Measurements from ENCODE around the gene JSRP1.

Gene JSRP1

GRCh38 chr19:2255982-2256685, at the start of gene JSRP1:
TSS of gene JSRP1 (minus strand) at chr19:2256417. CDS start at chr19:2255314, 1,103 bp downstream.
- DNase-seq, result no peak

- no peak for DNase-seq
Observed at GRCh38 chr19:2305452-2306280, 49.4 kb upstream of the JSRP1 start.

- no peak for DNase-seq
Observed at GRCh38 chr19:2303211-2303798, 47.1 kb upstream of the JSRP1 start.

GRCh38 chr19:2302319-2303210, 46.3 kb upstream of the JSRP1 start:
- no peak for DNase-seq

- no peak for DNase-seq
Observed at GRCh38 chr19:2300533-2300932, 44.3 kb upstream of the JSRP1 start.

- DNase-seq, result no peak
Observed at GRCh38 chr19:2296141-2296540, 39.9 kb upstream of the JSRP1 start.

GRCh38 chr19:2294687-2295335, 38.6 kb upstream of the JSRP1 start:
- no peak for DNase-seq

- DNase-seq, result no peak
Observed at GRCh38 chr19:2291185-2291751, 35.1 kb upstream of the JSRP1 start.

- no peak for DNase-seq
Observed at GRCh38 chr19:2290441-2291184, 34.4 kb upstream of the JSRP1 start.

- peak; percentile 60 for DNase-seq
Observed at GRCh38 chr19:2289714-2290435, 33.7 kb upstream of the JSRP1 start.

- DNase-seq, result no peak
Observed at GRCh38 chr19:2288818-2289713, 32.8 kb upstream of the JSRP1 start.

- no peak for DNase-seq
Observed at GRCh38 chr19:2288338-2288817, 32.2 kb upstream of the JSRP1 start.

- no peak for DNase-seq
Observed at GRCh38 chr19:2287585-2288337, 31.5 kb upstream of the JSRP1 start.

GRCh38 chr19:2286402-2287140, 30.4 kb upstream of the JSRP1 start:
- no peak for DNase-seq

- DNase-seq, result no peak
Observed at GRCh38 chr19:2283835-2284507, 27.8 kb upstream of the JSRP1 start.

GRCh38 chr19:2282862-2283237, 26.6 kb upstream of the JSRP1 start:
- DNase-seq, result no peak
